HK-2 (cell line): ENCODE measurements around the gene DRD4.
"Not testable (repeated sequence)": the region's sequence is repeated elsewhere in the genome, so short reads cannot be mapped to it uniquely, and the experiment has no call there.

Source experiments
- DNase-seq: peaks from one replicate; pipeline ENCODE4 v3.0.0-alpha.2; 2018; ENCODE audit not compliant: unreplicated experiment

DRD4 gene

GRCh38 chr11:643849-644738, 7.0 kb downstream of the DRD4 start:
- no peak for DNase-seq

DNA sequence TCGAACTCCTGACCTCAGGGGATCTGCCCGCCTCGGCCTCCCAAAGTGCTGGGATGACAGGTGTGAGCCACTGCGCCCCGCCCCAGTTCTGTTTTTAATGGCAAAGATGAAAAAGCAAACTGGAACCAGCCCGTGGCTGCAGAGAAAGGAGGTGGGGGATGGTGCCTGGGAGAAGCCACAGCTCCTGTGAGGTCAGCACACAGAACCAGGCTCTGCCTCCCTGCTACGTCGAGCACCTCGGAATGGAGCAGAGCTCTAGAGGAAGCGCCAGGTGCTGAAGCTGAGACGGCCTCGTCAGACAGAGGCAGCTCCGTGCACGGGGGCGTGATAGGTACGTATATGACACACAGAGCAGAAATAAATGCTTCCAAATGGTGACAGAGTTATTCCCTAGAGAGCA, 8.5 kb downstream of the DRD4 start:
- DNase-seq: no peak

GRCh38 chr11:646214-646613, 9.1 kb downstream of the DRD4 start:
- DNase-seq: no peak

GRCh38 chr11:647672-648158, 10.6 kb downstream of the DRD4 start:
- DNase-seq: not testable (repeated sequence)

- no peak for DNase-seq
Observed at GRCh38 chr11:650482-650881, 13.4 kb downstream of the DRD4 start.

GRCh38 chr11:653136-653535, 16.1 kb downstream of the DRD4 start:
- not testable (repeated sequence) for DNase-seq

DNA sequence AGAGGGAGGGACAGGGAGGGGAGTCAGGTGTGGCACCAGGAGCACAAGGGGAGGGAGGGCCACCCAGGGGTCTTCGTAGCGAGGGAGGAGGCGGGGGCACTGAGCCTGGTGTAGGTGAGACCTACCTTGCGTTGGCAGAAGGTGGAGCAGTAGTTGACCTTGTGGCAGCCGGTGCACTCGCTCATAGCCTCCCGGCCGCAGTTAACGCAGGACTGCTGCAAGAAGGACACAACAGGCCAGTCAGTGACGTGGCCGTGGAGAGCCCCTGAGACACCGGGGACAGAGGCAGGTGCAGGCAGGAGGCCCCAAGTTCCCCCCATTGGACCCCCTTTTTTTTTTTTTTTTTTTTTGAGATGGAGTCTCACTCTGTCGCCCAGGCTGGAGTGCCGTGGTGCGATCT, 16.8 kb downstream of the DRD4 start:
- DNase-seq: no peak

DNA sequence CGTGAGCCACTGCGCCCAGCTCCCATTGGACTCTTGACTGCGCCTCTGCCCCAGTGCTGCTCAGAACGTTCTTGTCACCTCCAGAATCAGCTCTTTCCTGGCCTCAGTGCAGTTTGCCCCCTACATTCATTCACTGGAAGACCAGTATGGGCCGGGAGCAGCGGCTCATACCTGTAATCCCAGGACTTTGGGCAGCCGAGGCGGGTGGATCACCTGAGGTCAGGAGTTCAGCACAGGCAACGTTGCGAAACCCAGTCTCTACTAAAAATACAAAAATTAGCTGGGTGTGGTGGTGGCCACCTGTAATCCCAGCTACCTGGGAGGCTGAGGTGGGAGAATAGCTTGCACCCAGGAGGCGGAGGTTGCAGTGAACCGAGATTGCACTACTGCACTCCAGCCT, 17.4 kb downstream of the DRD4 start:
- DNase-seq: not testable (repeated sequence)

GRCh38 chr11:655036-655726, 18.1 kb downstream of the DRD4 start:
- peak; percentile 76 for DNase-seq

GRCh38 chr11:656426-656825, 19.4 kb downstream of the DRD4 start:
- DNase-seq: no peak

DNA sequence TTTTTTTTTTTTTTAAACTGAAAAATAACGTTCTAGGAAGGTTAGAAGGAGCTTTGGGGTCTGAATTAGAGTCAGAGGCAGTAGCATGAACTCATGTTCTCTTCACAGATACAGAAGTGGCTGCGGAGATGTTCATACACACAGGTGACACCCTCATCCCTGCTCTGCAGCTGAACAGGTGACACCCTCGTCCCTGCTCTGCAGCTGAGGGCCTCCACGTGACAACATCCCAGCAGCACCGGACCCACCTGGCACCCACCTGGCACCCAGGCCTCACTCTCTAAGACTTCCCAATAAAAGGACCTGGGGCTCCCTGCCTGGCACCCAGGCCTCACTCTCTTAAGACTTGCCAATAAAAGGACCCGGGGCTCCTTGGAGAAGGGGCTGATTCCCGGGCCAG, 19.8 kb downstream of the DRD4 start:
- DNase-seq: no peak

DNA sequence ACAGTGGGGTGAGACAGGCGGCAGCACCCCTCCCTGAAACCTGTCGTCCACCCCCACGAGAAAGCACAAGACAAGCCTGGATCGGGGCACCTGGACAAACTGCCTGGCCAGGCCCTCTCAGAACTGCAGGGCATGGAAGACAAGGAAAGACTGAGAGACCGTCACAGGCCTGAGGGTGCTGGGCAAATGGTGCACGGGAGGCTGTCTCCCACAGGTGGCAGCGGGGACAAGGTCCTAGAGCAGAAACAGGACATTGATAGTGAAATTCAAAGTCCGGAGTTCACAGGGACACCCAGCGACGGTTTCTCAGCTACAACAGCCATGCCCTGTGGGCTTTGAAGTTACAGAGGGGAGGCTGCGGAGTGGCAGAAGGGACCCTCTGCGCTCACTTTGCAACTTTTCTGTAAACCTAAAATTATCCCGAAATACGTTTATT, 20.6 kb downstream of the DRD4 start:
- DNase-seq: no peak

- DNase-seq: no peak
Observed at GRCh38 chr11:659532-660085, 22.5 kb downstream of the DRD4 start.

GRCh38 chr11:660281-660680, 23.2 kb downstream of the DRD4 start:
- DNase-seq: no peak

DNA sequence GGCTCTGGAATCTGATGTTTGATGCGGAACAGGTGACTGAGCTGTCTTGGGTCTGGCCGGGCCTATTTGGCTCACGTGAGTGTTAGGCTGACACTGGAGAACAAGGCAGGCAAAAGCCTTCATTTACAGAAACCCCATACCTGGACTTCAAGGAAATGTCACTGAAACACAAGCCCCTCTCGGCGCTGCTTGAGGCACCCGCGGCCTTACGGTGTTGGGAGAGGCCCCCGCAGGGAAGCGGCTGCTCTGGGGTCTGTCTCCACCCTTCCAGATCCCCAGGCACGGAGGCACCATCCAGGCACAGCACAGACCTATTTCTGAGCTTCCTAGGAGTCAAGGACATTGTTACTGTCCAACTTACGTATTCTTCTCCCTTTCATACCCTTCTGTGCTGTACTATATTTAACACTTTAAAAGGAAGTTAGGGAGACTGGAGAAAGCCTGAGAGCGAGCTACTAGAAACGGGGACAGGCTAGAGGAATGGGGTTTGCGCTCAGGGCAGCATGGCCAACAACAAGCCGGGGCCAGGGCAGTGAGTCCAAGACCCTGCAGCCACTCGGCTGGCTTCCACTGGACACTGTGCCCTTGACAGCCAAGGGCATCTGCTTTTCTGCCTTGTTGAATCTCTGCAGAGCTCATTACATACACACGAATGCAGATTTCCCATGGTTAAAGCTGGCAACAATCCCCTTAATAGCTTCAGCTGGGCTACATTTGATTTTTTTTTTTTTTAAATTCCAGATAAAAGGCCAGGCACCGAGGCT, 23.8 kb downstream of the DRD4 start:
- no peak for DNase-seq

GRCh38 chr11:662689-663274, 25.7 kb downstream of the DRD4 start:
- DNase-seq: no peak

- no peak for DNase-seq
Observed at GRCh38 chr11:665062-665703, 28.1 kb downstream of the DRD4 start.

DNA sequence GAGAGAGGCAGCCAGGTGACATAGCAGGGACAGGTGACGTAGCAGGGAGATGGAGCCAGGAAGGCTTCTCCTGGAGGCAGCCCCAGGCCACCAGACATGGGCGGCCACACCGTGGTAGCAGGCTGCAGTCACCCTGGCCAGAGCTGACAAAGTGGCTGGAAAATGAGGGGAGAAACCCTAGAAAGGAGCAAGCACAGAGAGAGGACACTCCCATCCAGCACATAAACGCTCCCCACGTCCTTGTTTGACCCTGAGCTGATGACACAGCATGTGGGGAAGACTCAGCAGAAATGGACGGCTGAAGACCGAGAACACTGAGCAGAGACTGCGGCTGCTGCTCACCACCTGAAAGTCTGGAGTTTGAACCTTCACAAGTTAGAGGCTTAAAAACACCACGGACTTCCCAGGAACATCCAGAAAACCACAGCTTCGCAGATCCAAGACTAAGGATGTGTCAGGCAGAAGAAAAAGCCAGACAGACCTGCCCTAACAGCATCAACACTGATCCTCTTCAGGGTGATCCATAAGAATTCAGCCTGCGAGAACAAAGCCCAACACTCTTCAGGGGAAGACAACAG, 28.7 kb downstream of the DRD4 start:
- no peak for DNase-seq

DNA sequence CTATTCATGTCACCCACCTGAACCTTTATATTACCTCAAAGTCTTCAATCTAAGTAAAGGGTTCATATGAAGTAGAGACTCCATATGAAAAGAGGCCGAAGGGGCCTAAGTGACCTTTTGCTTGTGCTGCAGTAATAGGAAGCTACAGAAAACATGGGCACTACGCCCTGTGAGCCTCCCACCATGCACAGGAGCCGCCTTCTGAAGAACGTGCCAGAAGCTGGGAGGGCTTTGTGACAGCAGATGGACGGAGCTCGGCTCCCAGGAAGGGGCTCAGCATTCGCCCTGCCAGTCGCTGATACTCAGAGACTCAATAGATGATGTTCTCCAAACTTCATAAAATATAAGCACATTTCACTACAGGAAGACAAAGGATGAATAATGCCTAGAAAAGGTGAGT, 36.8 kb downstream of the DRD4 start:
- no peak for DNase-seq

DNA sequence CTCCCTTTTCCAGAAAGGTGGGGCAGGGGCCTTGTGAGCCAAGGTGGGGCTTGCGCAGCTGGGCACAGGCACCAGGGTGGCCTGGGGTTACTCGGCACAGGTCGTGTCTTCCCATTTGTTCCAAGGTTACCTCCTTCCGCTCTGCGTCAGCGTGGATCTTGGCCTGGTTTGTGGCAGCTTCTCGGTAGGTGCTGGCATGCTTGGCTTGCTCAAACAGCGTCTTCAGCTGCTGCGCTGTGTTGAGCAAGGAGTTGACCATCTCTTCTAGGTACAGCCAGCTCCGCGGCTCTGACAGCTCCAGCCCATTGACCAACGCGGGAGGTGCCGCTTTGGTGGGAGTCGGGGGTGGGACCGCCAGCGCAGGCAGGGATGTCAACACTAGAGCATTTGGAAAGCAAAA, 37.3 kb downstream of the DRD4 start:
- DNase-seq: no peak

GRCh38 chr11:678297-678696, 41.2 kb downstream of the DRD4 start:
- DNase-seq: no peak
